ENCODE measurements around the gene MTHFD2L. TPM values are rescaled to one million over a fixed set of nuclear protein-coding genes. Genes with fewer than 3 reads are reported as not detected.

Gene MTHFD2L
- total RNA-seq, 4 donors from 2014 or later: 13.1 to 22.9 (median 15.3) TPM

- Histone ChIP-seq H3K27me3 (no peaks in the 10 kb centered on the region), H3K9me3 (no peaks in the 10 kb centered on the region), H3K4me3 (no peak overlapping the region), H3K36me3 (no peaks in the 10 kb centered on the region), H3K27ac (no peak overlapping the region), H3K4me1 (no peaks in the 10 kb centered on the region)
- TF ChIP-seq POLR2AphosphoS5 (IDR thresholded peaks at IDR 0.05) (no peak), CTCF (IDR thresholded peaks at IDR 0.05) (peak in 1 of 2 donors; percentile 46)
- DNase-seq (ENCODE audit: low spot score in 2 of 2): no peak
- WGBS: 72% methylated on average over 2 of the region's 2 CpGs
These were observed 31.6 kb downstream of the MTHFD2L start for GRCh38 chr4:74189331-74190043.

- Histone ChIP-seq H3K36me3 (no peaks in the 10 kb centered on the region), H3K4me3 (no peak overlapping the region)
- WGBS: 66% methylated on average over 4 of the region's 4 CpGs
These were observed 32.4 kb downstream of the MTHFD2L start for GRCh38 chr4:74190332-74190731.

GRCh38 chr4:74190919-74191397 lies 33.0 kb downstream of the MTHFD2L start:
- no peak overlapping the region for H3K4me3 ChIP-seq
- WGBS: 65% methylated on average over 4 of the region's 4 CpGs
- no peak for TF ChIP-seq POLR2A (IDR thresholded peaks at IDR 0.05)
- no peak for TF ChIP-seq POLR2AphosphoS5 (IDR thresholded peaks at IDR 0.05)
- no peak for TF ChIP-seq CTCF (IDR thresholded peaks at IDR 0.05)
- no peak for TF ChIP-seq EP300 (IDR thresholded peaks at IDR 0.05)
- no peak for DNase-seq (ENCODE audit: low spot score in 2 of 2)
- H3K36me3 ChIP-seq: no peaks in the 10 kb centered on the region
- H3K27ac ChIP-seq: no peak overlapping the region
- H3K27me3 ChIP-seq: no peaks in the 10 kb centered on the region
- no peaks in the 10 kb centered on the region for H3K9me3 ChIP-seq
- no peaks in the 10 kb centered on the region for H3K4me1 ChIP-seq

More at GRCh38 chr4:74190332-74190731, 32.4 kb downstream of the MTHFD2L start:
- TF ChIP-seq CTCF (IDR thresholded peaks at IDR 0.05) (no peak), POLR2AphosphoS5 (IDR thresholded peaks at IDR 0.05) (no peak), POLR2A (IDR thresholded peaks at IDR 0.05) (no peak), EP300 (IDR thresholded peaks at IDR 0.05) (no peak)
- Histone ChIP-seq H3K4me1 (no peaks in the 10 kb centered on the region), H3K27ac (no peak overlapping the region), H3K27me3 (no peaks in the 10 kb centered on the region), H3K9me3 (no peaks in the 10 kb centered on the region)
- DNase-seq (ENCODE audit: low spot score in 2 of 2): no peak

GRCh38 chr4:74197080-74197479 lies 39.2 kb downstream of the MTHFD2L start:
- no peak for DNase-seq (ENCODE audit: low spot score in 2 of 2)
- WGBS: 29% methylated on average over 1 of the region's 1 CpG
- TF ChIP-seq CTCF (IDR thresholded peaks at IDR 0.05) (no peak), EP300 (IDR thresholded peaks at IDR 0.05) (no peak), POLR2AphosphoS5 (IDR thresholded peaks at IDR 0.05) (no peak), POLR2A (IDR thresholded peaks at IDR 0.05) (no peak)
- peaks cover 11% of the 10 kb centered on the region for H3K36me3 ChIP-seq
- no peak overlapping the region for H3K27ac ChIP-seq
- H3K9me3 ChIP-seq: no peaks in the 10 kb centered on the region
- no peaks in the 10 kb centered on the region for H3K4me1 ChIP-seq
- H3K27me3 ChIP-seq: no peaks in the 10 kb centered on the region
- no peak overlapping the region for H3K4me3 ChIP-seq

GRCh38 chr4:74202062-74202586 lies 44.2 kb downstream of the MTHFD2L start:
- no peak for TF ChIP-seq CTCF (IDR thresholded peaks at IDR 0.05)
- TF ChIP-seq EP300 (IDR thresholded peaks at IDR 0.05): no peak
- no peak for TF ChIP-seq POLR2AphosphoS5 (IDR thresholded peaks at IDR 0.05)
- TF ChIP-seq POLR2A (IDR thresholded peaks at IDR 0.05): no peak
- DNase-seq (ENCODE audit: low spot score in 2 of 2): no peak
- 74% methylated on average over 5 of the region's 5 CpGs for WGBS
- Histone ChIP-seq H3K9me3 (no peaks in the 10 kb centered on the region), H3K36me3 (peaks cover 11% of the 10 kb centered on the region), H3K4me1 (no peaks in the 10 kb centered on the region), H3K27me3 (no peaks in the 10 kb centered on the region), H3K4me3 (no peak overlapping the region), H3K27ac (no peak overlapping the region)
